Sigmoid colon (tissue), 4 donors: ENCODE results near the gene SCAP.

Experiments
- CTCF ChIP-seq, 4 experiments: fragments of 450-650 bp in 3 of 4; fragments of 200-600 bp in 1 of 4; IDR thresholded peaks; one replicate each; pipeline ENCODE4 v1.5.1; 2016 to 2019; ENCODE audit warnings: antibody characterized with exemption in 4 of 4, mild to moderate bottlenecking in 3 of 4, moderate library complexity in 2 of 4
- EP300 ChIP-seq, 4 donors: sonication (generic); formaldehyde crosslinking; IDR thresholded peaks; one replicate each; pipeline ENCODE4 v1.6.1; 2017; ENCODE audit warnings: antibody characterized with exemption in 4 of 4

DNA sequence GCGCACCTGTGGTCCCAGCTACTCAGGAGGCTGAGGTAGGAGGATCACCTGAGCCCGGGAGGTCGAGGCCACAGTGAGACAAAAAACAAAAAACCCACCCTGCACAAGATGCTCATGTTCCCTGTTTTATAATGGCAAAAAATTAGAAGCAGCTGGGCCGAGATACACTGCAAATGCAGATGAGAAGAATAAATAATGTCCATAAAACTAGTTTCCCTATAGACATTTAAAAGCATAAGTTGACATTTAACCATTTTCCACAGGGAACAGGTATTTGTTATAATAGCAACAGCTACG lies 537 bp upstream of the SCAP start:
- TF ChIP-seq CTCF (IDR thresholded peaks at IDR 0.05) (no peak), EP300 (IDR thresholded peaks at IDR 0.05) (no peak)
